A549 (cell line): Measurements from ENCODE around the gene RNF152. TPM values are rescaled to one million over a fixed set of nuclear protein-coding genes. Genes with fewer than 3 reads are reported as not detected.
A peak's percentile ranks its signal among the peaks of the same experiment; 100 is the strongest.

ENCODE experiments used
- ATAC-seq, 2 experiments: fragments of 200-7000 bp in 1 of 2; fragments of >200 bp in 1 of 2; cut with Nextera tagmentation in 1 of 2; cut with Tn5 transposase in 1 of 2; 3 replicates each; pipeline versions ENCODE4 v1.8.0 to v1.9.1; 2018 to 2020; ENCODE audit warnings: mild to moderate bottlenecking in 1 of 2, moderate library complexity in 1 of 2
- CTCF ChIA-PET: fragments of 300-600 bp; sonication (Branson Sonifier 250); formaldehyde crosslinking; extraction: SDS; loops from one replicate; lab custom pipeline; 2021; ENCODE audit warnings: antibody characterized with exemption, inconsistent platforms; lab: Yijun Ruan, JAX
- POLR2A ChIA-PET: fragments of 350-600 bp; formaldehyde crosslinking; extraction: SDS; loops from one replicate; lab custom pipeline; 2021; ENCODE audit warnings: antibody characterized with exemption, inconsistent platforms; lab: Yijun Ruan, JAX
- DNase-seq, 2 experiments: peaks; one replicate each; pipeline versions ENCODE4 v3.0.0 to v3.0.0-alpha.2; 2011 to 2016; ENCODE audit warnings: low read depth in 1 of 2, low spot score in 1 of 2
- FAIRE-seq: peaks from 2 replicates; lab custom pipeline; 2011; peaks lifted over from hg19 to GRCh38; lab: Jason Lieb, UNC
- H3K27ac ChIP-seq, 2 experiments: fragments of >200 bp; sonication (Bioruptor Twin); formaldehyde crosslinking; 3 replicates each; pipeline ENCODE4 v1.5.1; 2016 to 2017
- H3K4me1 ChIP-seq: fragments of >200 bp; sonication (Bioruptor Twin); formaldehyde crosslinking; 3 replicates; pipeline ENCODE4 v1.6.1; 2016
- H3K4me2 ChIP-seq: fragments of >200 bp; sonication (Bioruptor Twin); formaldehyde crosslinking; 3 replicates; pipeline ENCODE4 v1.6.1; 2016
- H3K4me3 ChIP-seq: fragments of >200 bp; sonication (Bioruptor Twin); formaldehyde crosslinking; 3 replicates; pipeline ENCODE4 v1.5.1; 2016
- H3K9me3 ChIP-seq: fragments of >200 bp; sonication (Bioruptor Twin); formaldehyde crosslinking; 3 replicates; pipeline ENCODE4 v1.6.1; 2016
- CHD2 ChIP-seq: fragments of 150-350 bp; IDR thresholded peaks from 2 replicates; pipeline ENCODE4 v1.6.1; 2014; ENCODE audit warnings: low read length; ENCODE audit not compliant: partially characterized antibody
- EHF ChIP-seq: fragments of 250-450 bp; sonication (Bioruptor Pico); IDR thresholded peaks from 2 replicates; pipeline ENCODE4 v1.5.0; 2020; ENCODE audit warnings: mild to moderate bottlenecking
- EHMT2 ChIP-seq: fragments of 200-600 bp; sonication (generic); IDR thresholded peaks from 2 replicates; pipeline ENCODE4 v1.6.1; 2016; ENCODE audit warnings: antibody characterized with exemption, low read depth, mild to moderate bottlenecking, moderate library complexity
- FOSL2 ChIP-seq, 2 experiments: fragments of 450-650 bp in 1 of 2; fragments of >200 bp in 1 of 2; sonication (Bioruptor Twin) in 1 of 2; formaldehyde crosslinking; IDR thresholded peaks; 2 replicates each; pipeline versions ENCODE4 v1.5.0 to v1.6.1; 2016 to 2020; ENCODE audit warnings: mild to moderate bottlenecking in 1 of 2, moderate library complexity in 1 of 2
- GATA3 ChIP-seq: IDR thresholded peaks from 2 replicates; pipeline ENCODE4 v1.6.1; 2012; ENCODE audit warnings: borderline replicate concordance
- HOXA7 ChIP-seq: fragments of 250-450 bp; sonication (Bioruptor Pico); IDR thresholded peaks from 2 replicates; pipeline ENCODE4 v1.5.0; 2020; ENCODE audit warnings: mild to moderate bottlenecking, moderate library complexity
- HOXB13 ChIP-seq: fragments of 250-450 bp; sonication (Bioruptor Pico); IDR thresholded peaks from 2 replicates; pipeline ENCODE4 v1.5.0; 2020; ENCODE audit warnings: low read depth, mild to moderate bottlenecking, moderate library complexity
- NFE2L2 ChIP-seq: fragments of 150-350 bp; conservative IDR thresholded peaks from 2 replicates; pipeline ENCODE4 v1.6.1; 2014; ENCODE audit warnings: low read length
- NPAS2 ChIP-seq: fragments of 250-450 bp; sonication (Bioruptor Pico); IDR thresholded peaks from 2 replicates; pipeline ENCODE4 v1.8.0; 2022; ENCODE audit warnings: mild to moderate bottlenecking, moderate library complexity, borderline replicate concordance
- NR3C1 ChIP-seq: fragments of >200 bp; sonication (Bioruptor Twin); formaldehyde crosslinking; IDR thresholded peaks from 3 replicates; pipeline ENCODE4 v1.6.1; 2017
- PBX3 ChIP-seq: IDR thresholded peaks from 2 replicates; pipeline ENCODE4 v1.6.1; 2012
- PHF8 ChIP-seq: fragments of 200-600 bp; sonication (generic); IDR thresholded peaks from 2 replicates; pipeline ENCODE4 v1.6.1; 2016; ENCODE audit warnings: low read depth, mild to moderate bottlenecking, antibody characterized with exemption, moderate library complexity, borderline replicate concordance
- REST ChIP-seq: fragments of 200-600 bp; sonication (generic); IDR thresholded peaks from 2 replicates; pipeline ENCODE4 v1.6.1; 2016; ENCODE audit warnings: antibody characterized with exemption, mild to moderate bottlenecking, moderate library complexity
- RFX5 ChIP-seq: fragments of 450-650 bp; IDR thresholded peaks from 2 replicates; pipeline ENCODE4 v1.7.1; 2014; ENCODE audit warnings: antibody characterized with exemption, mild to moderate bottlenecking, moderate library complexity
- SMC3 ChIP-seq: fragments of >200 bp; sonication (Bioruptor Twin); formaldehyde crosslinking; IDR thresholded peaks from 3 replicates; pipeline ENCODE4 v1.6.1; 2018; ENCODE audit warnings: inconsistent platforms
- SREBF2 ChIP-seq: fragments of 450-650 bp; IDR thresholded peaks from 2 replicates; pipeline ENCODE4 v1.6.1; 2014; ENCODE audit warnings: mild to moderate bottlenecking, moderate library complexity
- TFCP2L1 ChIP-seq: fragments of 250-450 bp; sonication (Bioruptor Pico); IDR thresholded peaks from 2 replicates; pipeline ENCODE4 v1.5.0; 2021; ENCODE audit warnings: mild to moderate bottlenecking
- TP53 ChIP-seq: fragments of 250-450 bp; sonication (Bioruptor Pico); IDR thresholded peaks from 2 replicates; pipeline ENCODE4 v1.5.0; 2021; ENCODE audit warnings: mild to moderate bottlenecking, moderate library complexity
- ZC3H11A ChIP-seq: fragments of 450-650 bp; IDR thresholded peaks from 2 replicates; pipeline ENCODE4 v1.6.1; 2014; ENCODE audit warnings: antibody characterized with exemption, mild to moderate bottlenecking
- WGBS: methylation state at CpG from one replicate; pipeline ENCODE4 v1.1.6; 2017; ENCODE audit errors: missing lambda C conversion rate; 5-methylcytosine and 5-hydroxymethylcytosine counted together
- polyA plus RNA-seq, 4 experiments: library from polyadenylated mRNA; depleted of rRNA in 3 of 4; stranded (reverse); fragments of >200 nt; fragmentation: RNase III in 1 of 4; extraction: RNeasy Plus Mini Kit Qiagen cat#74134 plus additional on column Dnase treatment in 1 of 4; gene quantifications; 2 replicates in 3 of 4; 3 replicates in 1 of 4; pipeline ENCODE4 v1.2.3, GENCODE V29; 2011 to 2017
- TF ChIP-seq, protein P1 (sequence below): fragments of 150-350 bp; IDR thresholded peaks from 2 replicates; pipeline ENCODE4 v1.6.1; 2014; ENCODE audit warnings: low read depth, mild to moderate bottlenecking, low read length
- TF ChIP-seq, protein P2 (sequence below): IDR thresholded peaks from 2 replicates; pipeline ENCODE4 v1.6.1; 2012; ENCODE audit warnings: low read depth, borderline replicate concordance
- TF ChIP-seq, protein P3 (sequence below): fragments of 450-650 bp; IDR thresholded peaks from 2 replicates; pipeline ENCODE4 v1.6.1; 2014; ENCODE audit warnings: antibody characterized with exemption
- TF ChIP-seq, protein P4 (sequence below): fragments of >200 bp; sonication (Bioruptor Twin); formaldehyde crosslinking; IDR thresholded peaks from 2 replicates; pipeline ENCODE4 v1.6.1; 2016
- TF ChIP-seq, protein P5 (sequence below): fragments of 250-450 bp; sonication (Bioruptor Pico); IDR thresholded peaks from 2 replicates; pipeline ENCODE4 v1.5.0; 2020; ENCODE audit warnings: low read depth, mild to moderate bottlenecking, moderate library complexity

RNF152 gene
- polyA plus RNA-seq, 2 of the 4 experiments (the other 2 are of a cell fraction) = 0.12 TPM; not detected in 1

DNA sequence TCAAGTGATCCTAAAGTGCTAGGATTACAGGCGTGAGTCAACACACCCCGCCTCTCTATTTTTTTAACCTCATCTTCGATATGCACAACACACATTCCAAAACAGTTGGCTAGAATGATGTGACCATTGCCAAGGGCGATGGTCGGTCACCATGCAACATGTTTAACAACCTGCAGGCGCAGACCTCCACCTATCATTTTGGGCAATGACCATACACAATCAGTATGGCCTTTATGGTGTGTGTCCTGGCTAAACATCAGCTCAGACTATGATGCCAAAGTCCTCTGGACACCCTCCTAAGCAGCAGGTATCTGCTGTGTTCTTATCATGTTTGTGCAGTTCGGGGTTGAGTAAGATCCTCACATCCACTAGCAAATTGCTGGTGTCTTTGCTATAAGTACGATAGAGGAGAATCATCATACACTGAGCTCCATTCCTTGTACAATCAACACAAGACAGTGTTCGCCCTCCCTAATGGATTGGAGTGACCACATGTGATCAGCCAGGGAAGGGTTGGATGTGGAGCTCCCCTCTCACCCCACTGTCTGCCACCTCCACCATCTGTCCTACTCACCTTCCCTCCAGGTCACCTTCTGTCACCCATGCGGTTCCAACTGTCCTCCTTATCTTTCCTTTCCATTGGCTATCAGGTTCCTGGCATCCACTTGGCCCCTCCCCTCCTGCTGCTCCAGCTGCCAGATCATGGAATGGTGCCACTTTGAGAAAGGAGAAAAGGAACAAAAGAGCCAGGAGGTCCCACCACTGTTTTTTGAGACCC is 7.9 kb upstream of the RNF152 start:
- Histone ChIP-seq H3K27ac (no peak overlapping the region), H3K9me3 (no peaks in the 10 kb centered on the region), H3K4me2 (no peak overlapping the region), H3K4me3 (no peak overlapping the region), H3K4me1 (no peaks in the 10 kb centered on the region)
- ChIA-PET POLR2A (no interaction called here), CTCF (interaction anchor here (0.6 to 2.0 kb wide), 7 partner anchors 23 to 346 kb away, joined by 3 to 9 read pairs (median 4); no protein-coding TSS in a partner anchor)
- TF ChIP-seq TP53 (CRISPR knock-in tag) (no peak), PBX3 (no peak), SMC3 (no peak), NPAS2 (CRISPR knock-in tag) (no peak), ZC3H11A (no peak), GATA3 (no peak), RFX5 (no peak), NFE2L2 (no peak), EHMT2 (no peak), HOXA7 (CRISPR knock-in tag) (no peak), NR3C1 (no peak), HOXB13 (CRISPR knock-in tag) (no peak)
- TF ChIP-seq, protein P1, sequence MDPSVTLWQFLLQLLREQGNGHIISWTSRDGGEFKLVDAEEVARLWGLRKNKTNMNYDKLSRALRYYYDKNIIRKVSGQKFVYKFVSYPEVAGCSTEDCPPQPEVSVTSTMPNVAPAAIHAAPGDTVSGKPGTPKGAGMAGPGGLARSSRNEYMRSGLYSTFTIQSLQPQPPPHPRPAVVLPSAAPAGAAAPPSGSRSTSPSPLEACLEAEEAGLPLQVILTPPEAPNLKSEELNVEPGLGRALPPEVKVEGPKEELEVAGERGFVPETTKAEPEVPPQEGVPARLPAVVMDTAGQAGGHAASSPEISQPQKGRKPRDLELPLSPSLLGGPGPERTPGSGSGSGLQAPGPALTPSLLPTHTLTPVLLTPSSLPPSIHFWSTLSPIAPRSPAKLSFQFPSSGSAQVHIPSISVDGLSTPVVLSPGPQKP = no peak
- TF ChIP-seq, protein P2, sequence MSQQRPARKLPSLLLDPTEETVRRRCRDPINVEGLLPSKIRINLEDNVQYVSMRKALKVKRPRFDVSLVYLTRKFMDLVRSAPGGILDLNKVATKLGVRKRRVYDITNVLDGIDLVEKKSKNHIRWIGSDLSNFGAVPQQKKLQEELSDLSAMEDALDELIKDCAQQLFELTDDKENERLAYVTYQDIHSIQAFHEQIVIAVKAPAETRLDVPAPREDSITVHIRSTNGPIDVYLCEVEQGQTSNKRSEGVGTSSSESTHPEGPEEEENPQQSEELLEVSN = no peak
- TF ChIP-seq, protein P3, sequence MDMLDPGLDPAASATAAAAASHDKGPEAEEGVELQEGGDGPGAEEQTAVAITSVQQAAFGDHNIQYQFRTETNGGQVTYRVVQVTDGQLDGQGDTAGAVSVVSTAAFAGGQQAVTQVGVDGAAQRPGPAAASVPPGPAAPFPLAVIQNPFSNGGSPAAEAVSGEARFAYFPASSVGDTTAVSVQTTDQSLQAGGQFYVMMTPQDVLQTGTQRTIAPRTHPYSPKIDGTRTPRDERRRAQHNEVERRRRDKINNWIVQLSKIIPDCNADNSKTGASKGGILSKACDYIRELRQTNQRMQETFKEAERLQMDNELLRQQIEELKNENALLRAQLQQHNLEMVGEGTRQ = no peak
- DNase-seq = no peak
- no peak for ATAC-seq
- 50% methylated on average over 10 of the region's 10 CpGs for WGBS
- FAIRE-seq = no peak

DNA sequence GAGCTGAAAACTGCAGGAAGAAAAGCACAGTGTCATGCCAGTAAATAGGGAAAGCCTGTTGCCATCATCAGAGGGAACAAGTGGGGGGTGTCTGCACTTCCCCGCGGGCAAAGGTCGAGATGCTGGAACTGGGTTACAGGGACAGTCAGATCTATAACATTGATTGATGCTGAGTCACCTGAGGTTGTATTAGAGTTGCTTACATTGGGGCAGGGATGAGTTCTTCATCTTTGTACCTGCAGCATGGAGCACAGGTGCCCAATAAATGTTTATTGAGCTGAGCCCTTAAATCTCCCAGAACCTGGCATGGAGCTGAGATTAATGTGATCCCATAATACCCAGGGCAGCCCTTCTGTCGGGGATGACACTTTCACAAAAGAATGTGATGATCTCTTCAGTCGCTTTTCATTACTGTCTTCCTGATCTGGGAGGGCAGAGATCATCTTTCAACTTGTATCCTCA is 5.9 kb upstream of the RNF152 start:
- FAIRE-seq (no peak), DNase-seq (peak in 1 of 2 experiments; percentile 4), ATAC-seq (no peak)
- POLR2A ChIA-PET = no interaction called here
- Histone ChIP-seq H3K4me1 (0 out of 3 replicates have a peak, but pooled peaks cover 3% of the 10 kb centered on the region), H3K27ac (no peak overlapping the region), H3K4me3 (no peak overlapping the region), H3K9me3 (no peaks in the 10 kb centered on the region)
- WGBS = 7% methylated on average over 5 of the region's 5 CpGs
- CTCF ChIA-PET = no interaction called here
- TF ChIP-seq REST (no peak), PHF8 (no peak), EHF (no peak), PBX3 (no peak), SREBF2 (no peak), CHD2 (no peak), SMC3 (no peak), FOSL2 (IDR thresholded peaks at IDR 0.05) (no peak), FOSL2 (CRISPR knock-in tag; IDR thresholded peaks at IDR 0.05) (no peak), TFCP2L1 (CRISPR knock-in tag) (no peak)
- TF ChIP-seq, protein P4, sequence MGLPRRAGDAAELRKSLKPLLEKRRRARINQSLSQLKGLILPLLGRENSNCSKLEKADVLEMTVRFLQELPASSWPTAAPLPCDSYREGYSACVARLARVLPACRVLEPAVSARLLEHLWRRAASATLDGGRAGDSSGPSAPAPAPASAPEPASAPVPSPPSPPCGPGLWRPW = no peak
- TF ChIP-seq, protein P5, sequence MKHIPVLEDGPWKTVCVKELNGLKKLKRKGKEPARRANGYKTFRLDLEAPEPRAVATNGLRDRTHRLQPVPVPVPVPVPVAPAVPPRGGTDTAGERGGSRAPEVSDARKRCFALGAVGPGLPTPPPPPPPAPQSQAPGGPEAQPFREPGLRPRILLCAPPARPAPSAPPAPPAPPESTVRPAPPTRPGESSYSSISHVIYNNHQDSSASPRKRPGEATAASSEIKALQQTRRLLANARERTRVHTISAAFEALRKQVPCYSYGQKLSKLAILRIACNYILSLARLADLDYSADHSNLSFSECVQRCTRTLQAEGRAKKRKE = no peak
- TF ChIP-seq, all 56 proteins: peak for 0
- H3K4me2 ChIP-seq = 0 out of 3 replicates have a peak overlapping the region, but pooled peaks have one; percentile 17
